C1 segment of cervical spinal cord (tissue), 14 donors: ENCODE measurements around the gene GUK1.
A peak's percentile ranks its signal among the peaks of the same experiment; 100 is the strongest.
"Not testable (repeated sequence)": the region's sequence is repeated elsewhere in the genome, so short reads cannot be mapped to it uniquely, and the experiment has no call there.

Experiments
- DNase-seq, 14 donors: peaks; one replicate each; lab custom pipeline; 2025; lab: John Stamatoyannopoulos, UW

GUK1 gene

DNA sequence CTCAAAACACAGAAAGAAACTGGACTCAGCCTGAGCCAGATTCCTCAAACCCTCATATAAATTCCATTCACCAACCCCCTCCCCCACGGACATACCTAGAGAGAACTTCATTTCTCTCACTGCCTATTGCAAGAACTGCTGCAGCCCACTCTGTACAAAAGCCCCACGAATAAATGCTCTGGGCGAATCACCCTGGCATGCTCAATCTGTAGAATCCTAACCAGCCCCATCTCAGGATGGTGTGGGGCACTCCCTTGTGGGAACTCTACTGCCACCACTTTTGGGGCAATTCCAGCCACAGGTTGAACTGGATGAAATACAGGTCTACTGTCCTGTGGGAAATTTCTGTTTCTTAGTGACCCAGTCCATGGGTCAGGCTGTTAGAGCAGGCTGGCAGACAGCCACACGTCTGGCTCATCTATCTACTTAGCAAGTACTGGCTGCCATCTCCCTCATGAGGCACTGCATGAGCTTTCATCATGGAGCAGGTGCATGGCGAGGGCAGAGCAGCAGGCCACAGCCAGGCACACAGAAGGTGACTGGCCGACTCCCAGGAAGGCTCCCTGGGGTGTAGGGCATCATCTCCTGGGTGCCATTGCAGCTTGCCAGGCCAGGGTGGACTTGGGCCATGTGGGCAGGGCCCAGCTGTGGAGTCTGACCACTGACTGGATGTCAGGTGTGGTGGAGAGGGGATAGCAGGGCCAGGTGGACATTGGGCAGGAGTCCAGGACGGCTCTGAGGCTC, 35.4 kb upstream of the GUK1 start:
- DNase-seq = no peak

DNA sequence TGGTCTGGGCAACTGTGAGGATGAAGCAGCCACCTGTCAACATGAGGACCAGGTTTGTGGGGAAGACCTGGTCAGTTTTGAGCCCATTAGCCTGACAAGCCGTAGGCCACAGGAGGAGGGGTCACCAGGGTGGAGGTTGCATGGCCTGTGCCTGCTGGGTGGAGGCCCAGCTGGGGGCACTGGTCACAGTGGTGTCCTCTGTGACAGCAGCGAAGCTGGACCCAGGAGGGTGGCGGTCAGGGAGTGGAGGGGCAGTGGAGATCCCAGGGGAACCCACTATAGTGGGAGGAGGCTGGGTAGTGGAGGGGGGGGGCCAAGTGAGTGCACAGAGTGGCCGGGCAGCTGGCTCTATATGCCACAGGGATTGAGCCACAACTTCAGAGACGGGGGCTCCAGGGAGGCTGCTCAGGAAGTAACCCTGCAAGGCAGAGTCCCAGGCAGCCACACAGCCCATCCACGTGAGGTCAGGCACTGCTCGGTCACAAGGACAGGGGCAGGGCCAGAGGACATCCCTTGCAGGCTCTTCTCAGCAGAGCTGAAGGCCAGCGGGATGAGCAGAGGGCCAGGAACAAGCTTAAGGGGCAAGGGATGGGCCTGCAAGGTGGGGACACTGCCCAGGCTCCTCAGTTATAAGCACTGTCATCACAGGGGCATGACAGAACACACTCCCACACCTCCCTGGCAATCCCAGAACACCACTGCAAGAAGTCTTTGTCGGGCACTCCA, 34.6 kb upstream of the GUK1 start:
- DNase-seq = no peak

DNA sequence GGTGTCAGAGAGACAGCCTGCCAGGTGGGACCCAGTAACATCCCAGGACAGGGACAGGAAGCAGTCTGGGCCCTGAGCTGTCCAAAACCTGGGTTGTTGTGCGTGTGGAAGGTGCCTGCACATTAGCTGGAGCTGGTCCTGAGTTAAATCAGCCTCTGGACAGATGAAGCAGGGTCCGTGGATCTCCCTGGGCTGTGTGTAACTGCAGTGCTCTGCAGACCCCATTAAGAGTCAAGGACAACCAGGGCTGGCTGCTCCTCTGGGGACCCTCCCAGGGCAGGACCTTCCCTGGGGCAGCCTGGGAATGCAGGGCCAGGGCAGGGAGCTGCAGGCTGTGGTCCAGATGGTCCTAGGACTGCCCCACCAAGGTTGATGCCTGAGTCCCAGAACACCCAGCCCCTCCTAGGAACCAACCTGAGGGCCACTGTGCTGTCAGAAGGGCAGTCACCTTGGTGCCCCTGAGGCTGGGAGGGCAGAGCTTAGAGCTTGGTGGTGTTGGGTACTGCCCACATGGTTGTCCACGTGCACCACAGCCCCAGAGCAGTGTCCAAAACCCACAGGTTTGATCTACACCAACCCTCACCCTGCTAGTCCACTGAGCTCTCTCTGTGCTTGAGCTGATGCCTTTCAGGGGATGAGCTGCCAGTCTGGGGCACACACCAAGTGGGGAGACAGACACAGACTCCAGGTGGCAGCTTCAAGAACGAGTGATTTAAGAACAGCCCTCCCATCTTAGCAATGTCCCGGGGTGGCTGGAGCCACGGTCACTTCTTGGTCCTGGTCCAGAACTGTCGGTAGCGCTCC, 33.9 kb upstream of the GUK1 start:
- DNase-seq = no peak

DNA sequence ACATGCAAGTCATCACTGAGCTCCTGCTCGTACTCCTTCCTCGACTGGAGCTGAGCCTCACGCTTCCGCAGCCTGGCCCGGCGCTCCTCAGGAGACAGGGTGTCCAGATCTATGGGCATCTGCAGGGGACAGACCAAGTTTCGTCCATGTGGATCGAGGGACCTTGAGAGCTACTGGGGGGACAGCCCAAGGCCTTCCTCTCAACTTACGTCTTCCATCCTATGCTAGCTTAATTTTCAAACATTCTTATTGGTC, 33.4 kb upstream of the GUK1 start:
- no peak for DNase-seq

DNA sequence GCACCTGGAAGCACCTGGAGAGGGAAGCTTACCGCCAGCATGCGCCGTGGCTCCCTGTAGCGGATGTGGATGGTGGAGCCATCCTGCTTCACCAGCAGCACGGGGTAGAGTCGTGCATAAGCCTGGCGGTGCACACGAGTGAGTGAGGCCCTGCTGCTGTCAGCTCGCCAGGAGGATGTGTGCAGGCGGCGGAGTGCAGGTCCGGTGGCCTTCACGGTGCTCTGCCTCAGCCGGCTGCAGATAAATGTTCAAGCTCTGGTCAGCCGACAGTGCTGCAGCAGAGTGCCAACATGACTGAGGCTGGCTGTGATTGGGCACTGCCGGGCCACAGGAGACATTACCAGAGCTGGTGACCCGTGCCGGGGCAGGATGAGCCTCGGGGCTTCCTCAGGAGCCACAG, 32.4 kb upstream of the GUK1 start:
- DNase-seq = no peak

DNA sequence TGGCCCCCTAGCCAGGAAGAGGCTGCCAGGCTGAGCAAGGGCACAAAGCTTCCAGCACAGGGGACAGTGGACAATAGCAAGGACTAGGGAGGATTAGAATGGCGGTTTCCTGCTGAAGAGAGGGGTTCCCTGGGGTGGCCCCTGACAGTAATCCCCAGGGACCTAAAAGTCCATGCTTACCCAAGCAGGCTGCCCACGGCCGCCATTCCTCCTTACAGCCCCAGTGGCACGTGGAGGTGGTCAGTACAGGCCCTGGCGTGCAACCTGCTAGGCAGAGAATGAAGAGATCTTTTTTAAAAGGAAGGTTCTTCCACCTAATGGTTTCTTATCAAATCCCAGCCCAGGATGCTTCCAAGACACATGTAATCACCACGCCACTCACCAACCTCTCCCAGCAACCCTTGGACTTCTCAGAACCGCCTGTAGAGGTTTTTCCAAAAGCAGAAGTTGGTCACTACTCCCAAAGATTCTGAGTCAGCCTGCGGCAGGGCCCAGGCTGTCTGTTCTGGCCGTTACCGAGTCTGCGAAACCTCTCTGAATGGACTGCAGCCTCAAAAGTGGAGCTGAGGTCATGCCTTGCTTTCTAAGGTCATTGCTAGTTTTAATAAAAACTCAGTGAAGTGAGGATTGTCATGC, 31.9 kb upstream of the GUK1 start:
- no peak for DNase-seq

DNA sequence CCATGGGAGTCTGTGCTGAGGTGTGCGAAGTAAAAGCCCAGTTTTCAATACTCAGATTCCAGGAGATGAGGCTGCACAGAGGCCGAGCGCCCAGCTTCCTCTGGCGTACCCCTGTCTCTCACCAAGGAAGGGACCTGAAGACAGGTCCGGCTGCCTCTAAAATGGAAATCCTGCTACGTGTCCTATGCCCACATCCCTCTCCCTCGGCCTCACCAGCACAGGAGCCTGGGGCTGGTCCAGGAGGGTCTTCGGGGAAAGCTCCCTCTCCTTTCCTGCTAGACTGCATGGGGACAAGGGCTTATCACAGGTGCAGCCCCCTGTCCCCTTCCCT, 31.4 kb upstream of the GUK1 start:
- no peak for DNase-seq

DNA sequence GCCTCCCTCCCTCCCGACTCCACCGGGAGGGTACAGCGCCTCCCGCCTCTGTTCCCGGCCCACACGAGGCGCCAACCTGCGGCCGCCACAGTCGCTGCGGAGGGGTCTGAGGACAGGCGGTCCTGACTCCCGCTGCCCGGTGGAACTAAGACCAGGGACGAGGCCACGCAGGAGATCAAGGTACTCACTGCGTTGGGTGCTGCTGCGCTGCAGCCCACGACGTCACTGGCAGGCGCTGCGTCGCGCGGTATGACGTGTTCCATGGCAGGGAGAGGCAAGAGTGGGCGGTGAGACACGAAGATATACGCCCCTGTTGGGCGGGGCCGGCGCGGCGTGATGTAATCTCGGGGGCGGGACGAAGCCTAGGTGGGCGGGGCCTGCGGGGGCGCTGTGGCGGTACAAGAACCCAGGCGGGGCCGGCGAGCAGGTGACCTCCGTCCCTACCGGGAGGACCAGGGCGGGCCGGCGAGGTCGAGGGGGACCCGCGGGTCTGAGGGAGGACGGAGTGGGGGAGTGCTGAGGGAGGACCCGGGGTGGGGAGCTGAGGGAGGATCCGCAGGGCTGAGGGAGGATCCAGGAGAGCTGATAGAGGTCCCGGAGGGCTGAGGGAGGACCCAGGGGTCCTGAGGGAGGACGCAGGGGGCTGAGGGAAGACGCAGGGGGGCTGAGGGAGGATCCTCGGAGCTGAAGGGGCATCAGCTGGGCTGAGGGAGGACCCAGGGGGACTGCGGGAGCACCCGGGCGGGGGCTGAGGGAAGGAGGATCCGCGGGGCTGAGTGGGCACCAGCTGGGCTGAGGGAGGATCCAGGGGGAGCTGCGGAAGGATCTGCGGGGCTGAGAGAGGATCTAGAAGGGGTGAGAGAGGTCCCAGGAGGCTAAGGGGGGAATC, 30.8 kb upstream of the GUK1 start, which contains the start of gene MRPL55:
Gene MRPL55 (minus strand): TSS at position 227 of the 889 bp plus-strand sequence. CDS start 1,039 bp downstream, outside the sequence.
- peak; percentile 70 to 99 (median 98) for DNase-seq

DNA sequence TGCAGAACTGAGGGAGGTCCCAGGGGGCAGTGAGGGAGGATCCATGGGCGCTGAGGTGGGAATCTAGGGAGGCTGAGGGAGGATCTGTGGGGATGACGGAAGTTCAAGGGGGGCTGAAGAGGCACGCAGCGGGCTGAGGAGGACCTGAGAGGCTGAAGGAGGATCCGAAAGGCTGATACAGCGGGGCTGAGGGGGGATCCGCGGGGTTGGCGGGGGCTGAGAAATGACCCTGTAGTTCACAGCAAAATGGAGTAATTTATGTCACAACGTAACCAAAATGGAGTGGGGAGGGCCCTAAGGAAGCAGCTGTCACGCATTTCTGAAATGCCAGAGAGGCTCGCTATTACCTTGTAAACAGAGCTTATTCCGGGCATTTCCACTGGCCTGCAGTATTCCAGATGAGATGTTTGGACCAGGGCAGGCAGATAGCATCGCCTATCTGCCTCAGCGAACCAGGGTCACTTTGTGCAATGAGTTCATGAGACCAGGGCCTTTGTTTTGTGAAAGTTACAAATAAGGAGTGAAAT, 30.1 kb upstream of the GUK1 start:
- DNase-seq = peak in 2 of 14 donors; percentile 31 to 32

DNA sequence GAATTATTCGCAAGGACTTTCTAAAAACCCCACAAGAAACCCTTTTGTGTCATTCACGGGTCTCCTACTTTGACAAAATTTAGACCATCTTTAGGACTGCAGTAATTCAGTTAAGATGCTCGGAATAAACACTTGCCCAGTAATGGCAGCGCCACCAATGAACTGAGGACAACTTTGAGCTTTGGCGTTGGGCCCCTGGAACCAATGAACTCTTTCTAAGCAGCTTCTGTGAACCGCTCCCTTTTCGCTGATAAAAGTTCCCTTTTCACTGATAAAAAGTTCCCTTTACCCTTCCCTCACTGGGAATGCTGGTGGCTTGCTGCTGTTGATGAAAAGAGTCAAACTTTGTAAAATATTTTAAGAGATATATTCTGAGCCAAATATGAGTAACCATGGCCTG, 29.5 kb upstream of the GUK1 start:
- no peak for DNase-seq

DNA sequence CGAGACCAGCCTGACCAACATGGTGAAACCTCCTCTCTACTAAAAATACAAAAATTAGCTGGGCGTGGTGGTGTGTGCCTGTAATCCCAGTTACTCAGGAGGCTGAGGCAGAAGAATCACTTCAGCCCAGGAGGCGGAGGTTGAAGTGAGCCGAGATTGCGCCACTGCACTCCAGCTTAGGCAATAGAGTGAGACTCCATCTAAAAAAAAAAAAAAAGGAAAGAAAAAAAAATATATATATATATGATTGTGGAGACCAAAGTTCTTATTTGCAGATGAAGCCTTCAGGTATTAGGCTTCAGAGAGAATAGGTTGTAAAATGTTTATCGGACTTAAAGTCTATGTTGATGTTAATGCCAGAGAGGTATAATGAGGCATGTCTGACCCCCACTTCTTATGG, 28.8 kb upstream of the GUK1 start:
- DNase-seq = not testable (repeated sequence)

DNA sequence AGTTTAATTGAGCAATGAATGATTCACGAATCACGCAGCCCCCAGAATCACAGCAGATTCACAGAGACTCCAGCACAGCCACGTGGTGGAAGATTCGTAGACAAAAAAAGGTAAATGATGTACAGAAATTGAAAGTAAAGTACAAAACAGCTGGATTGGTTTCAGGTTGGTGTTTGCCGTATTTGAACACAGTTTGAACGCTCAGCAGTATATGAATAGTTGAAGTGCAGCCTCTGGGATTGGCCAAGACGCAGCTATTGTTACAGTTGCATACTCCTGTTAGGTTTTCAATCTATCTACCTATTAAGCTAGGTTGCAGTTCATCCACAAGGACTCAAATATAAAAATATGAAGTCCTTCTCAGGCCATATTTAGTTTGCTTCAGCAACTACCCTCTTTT, 27.9 kb upstream of the GUK1 start:
- no peak for DNase-seq

DNA sequence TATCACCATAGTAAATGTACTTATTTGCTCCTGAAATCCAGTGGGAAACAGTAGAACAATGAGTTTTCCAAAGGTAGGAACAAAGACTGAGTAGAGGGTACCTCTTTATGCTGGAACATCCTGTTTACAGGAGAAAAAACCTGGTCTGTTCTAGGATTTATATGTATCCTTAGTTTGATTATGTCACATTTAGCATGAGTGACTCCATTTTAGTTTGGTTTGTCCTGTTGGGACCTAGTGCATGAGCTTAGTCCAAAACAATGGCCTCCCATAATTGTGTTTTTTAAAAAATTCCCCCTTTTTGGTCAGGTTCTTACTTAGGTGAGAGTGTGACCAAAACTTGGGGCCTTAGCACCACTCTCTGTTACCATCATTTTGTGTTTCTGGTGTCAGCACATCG, 27.5 kb upstream of the GUK1 start:
- no peak for DNase-seq

DNA sequence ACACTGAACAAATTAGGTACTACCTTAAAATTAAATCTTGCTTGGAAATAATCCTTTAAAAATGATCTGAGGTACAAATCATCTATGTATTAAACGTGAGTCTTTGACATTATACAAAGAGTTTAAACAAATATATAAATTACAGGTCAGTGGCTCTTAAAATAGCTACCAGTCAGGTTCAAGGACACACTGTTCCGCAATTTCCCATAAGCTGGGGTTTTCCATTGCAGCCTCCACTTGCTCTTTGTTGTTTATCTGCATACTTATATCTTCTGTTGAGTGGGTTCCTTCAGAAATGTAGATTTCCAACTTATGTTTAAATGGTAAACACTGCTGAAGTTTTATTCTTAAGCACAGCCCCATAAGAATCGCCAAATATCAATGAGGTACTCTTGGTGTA, 25.3 kb upstream of the GUK1 start:
- no peak for DNase-seq

DNA sequence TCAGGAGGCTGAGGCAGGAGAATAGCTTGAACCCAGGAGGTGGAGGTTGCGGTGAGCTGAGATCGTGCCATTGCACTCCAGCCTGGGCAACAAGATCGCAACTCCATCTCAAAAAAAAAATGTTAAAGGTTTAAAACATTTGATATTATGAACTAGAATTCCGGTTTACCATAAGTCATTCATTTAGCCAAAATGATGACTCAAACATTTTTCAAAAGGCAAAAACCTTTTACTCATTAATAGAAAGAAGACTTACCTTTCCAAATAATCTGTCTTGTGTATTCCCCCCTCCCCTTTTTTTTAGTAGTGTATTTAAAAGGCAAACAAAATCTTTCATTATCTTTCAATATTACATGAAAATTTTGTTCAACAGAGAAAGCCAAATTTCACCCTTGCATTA, 22.7 kb upstream of the GUK1 start:
- DNase-seq = no peak

DNA sequence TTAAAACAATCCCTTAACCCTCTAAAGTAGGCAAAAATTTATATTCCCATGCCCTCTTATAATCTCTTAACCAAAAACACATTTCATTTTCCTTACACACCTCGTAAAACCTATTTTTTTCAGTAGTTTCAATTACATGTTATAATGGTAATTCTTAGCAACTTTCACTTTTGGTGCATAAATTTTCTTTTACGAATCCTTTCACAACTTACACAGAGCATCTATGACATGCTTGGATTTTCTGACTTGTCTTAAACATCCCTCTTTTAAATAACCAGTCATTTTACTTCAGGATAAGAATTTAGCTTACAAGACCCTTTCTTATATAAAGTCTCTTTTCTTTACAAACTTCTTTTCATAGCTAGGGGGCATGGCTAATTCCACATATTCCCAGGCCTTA, 22.0 kb upstream of the GUK1 start:
- DNase-seq = no peak

DNA sequence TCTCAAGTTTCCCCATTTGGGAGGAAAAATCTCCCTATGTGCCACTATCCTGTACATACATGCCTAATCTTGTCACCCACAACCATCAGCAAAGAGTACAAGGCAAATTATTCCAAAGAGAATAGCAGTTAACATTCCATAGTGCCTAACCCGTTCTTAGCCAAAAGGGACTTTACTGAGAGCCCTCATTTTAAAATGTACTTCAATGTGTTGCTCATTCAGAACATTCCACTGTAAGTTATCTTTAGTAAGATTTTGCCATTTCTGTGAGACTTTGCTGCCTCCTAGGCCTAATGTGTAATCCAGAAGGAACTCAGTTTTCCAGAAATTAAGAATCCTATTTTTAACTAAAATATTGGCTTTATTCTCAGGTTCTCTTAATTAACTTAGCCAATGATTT, 19.7 kb upstream of the GUK1 start:
- no peak for DNase-seq

DNA sequence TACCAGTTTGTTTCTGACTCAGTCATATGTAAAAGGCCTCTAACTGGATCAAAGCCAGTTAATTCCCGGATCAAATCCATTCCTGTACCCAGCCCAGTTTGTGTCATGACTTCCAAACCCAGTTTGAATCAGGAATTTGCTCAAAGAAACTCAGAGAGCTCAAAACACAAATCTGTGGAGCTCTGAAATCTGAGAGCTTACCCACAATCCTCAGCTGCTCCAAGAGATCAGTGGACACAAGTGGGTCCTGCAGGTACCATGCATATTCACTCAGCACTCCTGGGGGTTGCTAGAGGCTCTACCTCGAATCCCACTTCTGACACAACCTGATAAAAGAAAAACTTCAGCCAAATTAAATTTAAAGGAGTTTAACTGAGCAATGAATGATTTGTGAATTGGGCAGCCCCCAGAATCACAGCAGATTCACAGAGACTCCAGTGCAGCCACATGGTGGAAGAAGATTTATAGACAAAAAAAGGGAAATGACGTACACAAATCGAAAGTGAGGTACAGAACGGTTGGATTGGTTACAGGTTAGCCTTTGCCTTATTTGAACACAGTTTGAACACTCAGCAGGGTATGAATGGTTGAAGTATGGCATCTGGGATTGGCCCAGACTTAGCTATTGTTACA, 19.1 kb upstream of the GUK1 start:
- no peak for DNase-seq

DNA sequence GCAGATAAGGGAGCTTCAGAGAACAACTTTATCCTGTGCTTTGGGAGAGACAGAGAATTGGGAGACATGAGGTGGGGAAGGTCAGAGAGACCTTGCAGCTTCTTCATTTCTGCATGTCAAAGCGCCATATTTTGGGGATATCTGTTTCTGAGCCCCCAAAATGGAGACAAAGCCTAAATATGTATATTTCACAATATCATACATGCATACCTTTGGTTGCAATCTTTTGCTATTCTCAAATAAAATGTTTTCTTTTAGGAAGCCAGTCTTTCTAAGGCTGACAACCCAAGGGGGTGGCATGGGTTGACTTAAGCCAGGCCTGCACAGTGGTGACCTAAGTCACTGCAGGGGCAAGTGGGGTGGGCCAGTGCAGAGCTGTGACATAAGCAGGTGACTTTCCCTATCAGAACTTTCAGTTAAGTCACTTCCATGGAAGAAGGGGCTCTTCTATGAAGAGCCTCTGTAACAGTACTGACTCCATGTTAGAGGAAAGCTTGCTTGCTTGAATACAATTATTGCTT, 17.1 kb upstream of the GUK1 start:
- DNase-seq = no peak

DNA sequence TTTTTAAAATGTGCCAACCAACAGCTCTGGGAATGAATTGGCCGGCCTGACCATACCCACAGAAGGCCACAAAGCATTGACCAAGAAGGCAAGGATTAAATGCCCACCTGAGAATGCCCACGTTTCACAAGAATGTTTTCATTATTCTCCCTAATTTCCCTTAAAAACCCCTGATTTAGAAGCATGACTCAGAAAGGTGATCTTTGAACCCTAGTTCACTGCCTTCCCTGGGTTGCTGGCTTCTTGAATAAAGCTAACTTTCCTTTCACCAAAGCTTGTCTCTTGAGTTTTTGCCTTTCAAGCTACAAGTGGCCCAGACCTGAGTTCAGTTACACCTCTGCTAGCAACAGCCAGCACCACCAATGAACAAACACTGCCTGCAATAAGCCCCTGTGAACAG, 16.6 kb upstream of the GUK1 start:
- DNase-seq = no peak
